Measurements from ENCODE around the gene FGD1.
"Not testable (repeated sequence)": the region's sequence is repeated elsewhere in the genome, so short reads cannot be mapped to it uniquely, and the experiment has no call there.

Gene FGD1

DNA sequence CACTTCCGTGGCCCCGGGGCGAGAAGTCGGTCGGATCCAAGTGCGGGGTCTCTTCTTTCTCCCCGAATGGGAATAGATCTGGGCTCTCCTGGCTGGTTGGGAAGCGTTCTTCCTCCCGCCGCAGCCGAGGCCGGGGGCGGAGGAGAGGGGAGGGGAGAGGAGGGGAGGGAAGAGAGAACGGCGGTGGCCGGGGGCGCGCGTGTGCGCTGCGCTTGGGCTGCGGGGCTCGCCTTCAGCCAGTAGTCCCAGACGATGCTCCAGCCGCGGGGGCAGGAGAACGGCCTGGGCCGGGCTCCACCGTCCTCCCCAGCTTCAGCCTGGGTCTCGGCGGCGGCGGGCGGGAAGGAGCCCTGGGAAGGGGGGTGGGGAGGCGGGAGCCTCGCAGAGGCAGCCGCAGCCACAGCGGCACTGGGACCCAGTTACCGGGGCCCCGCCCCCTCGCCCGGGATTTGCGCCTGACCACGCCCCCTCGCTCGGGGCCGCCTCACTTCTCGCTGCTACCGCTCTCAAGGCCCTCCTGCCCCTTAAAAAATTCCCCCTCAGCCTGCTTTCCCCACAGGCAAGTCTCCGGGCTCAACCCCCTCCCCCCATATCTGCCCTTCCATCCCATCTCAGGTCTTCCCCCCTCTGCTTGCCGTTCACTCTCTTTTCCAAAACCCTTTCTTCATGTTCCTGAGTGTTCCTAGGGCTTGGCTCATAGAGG, at the start of gene FGD1:
TSS of gene FGD1 (minus strand) at position 421 of the 703 bp plus-strand sequence. CDS start 802 bp downstream, outside the sequence.
- DNase-seq = peak; percentile 26 to 40

DNA sequence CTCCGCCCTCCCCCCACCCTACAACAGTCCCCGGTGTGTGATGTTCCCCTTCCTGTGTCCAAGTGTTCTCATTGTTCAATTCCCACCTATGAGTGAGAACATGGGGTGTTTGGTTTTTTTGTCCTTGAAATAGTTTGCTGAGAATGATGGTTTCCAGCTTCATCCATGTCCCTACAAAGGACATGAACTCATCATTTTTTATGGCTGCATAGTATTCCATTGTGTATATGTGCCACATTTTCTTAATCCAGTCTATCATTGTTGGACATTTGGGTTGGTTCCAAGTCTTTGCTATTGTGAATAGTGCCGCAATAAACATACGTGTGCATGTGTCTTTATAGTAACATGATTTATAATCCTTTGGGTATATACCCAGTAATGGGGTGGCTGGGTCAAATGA, 46.2 kb upstream of the FGD1 start:
- DNase-seq = not testable (repeated sequence)

DNA sequence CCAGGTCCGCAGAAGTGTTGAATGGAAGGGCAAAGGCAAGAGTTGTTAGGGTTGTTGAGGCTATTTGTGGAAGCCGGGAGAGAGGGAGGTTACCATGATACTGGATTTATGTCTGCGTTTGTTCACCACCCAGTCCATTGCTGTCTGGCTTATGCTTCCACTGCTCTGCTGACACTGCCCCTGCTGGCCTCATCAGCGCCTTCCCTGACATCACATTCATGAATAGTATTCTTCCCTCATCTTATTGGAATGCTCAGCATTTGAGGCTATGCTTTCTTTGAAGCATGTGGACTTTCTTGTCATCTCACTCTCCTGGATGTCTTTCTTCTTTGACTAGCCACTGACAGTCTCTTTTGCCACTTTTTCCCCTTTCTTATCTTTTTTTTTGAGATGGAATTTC, 44.3 kb upstream of the FGD1 start:
- DNase-seq = no peak

DNA sequence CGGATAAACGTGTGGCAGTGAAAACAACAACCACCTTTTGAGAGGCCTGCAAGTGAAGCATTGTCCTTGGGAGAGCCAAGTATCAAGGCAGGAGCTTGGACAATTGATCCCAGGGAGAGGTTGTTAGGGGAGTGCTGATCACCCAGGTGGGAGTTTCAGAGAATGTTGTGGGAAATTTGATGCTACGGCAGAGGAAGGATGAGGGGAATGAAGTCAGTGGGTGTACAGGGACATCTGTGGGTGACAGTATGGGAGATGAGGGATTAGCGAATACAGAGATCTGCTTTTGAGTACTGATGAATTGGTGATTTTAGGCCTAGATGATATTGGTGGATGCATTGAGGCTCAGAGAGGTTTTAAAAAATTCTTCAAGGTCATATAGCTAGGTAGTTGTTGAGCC, 38.2 kb upstream of the FGD1 start:
- DNase-seq = no peak

DNA sequence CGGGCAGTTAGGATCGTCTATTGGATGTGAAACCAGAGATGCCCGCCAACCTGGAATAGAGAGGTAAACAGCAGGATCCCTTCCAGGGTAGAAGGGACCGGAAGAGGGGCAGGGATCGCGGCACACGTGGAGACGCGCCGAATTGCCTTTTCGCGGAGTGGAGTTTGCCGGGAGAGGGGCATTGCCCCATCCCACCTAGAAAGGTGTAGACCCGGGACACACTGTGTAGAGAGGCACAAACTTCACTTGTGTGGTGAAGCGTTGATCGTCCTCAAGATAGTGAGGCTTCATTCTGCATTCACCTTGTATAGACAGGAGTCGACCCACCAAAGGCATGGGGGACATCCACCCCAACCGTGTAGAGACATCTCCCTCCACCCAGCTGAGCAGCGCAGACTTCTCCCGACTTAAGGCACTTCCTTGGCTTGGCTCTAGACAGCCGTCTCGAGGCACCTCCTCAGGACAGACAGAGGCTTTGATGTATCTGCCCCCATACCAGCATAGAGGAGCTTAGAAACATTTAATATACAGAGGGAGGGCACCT, 34.4 kb upstream of the FGD1 start:
- no peak for DNase-seq

GRCh38 chrX:54529552-54530356, 33.7 kb upstream of the FGD1 start, which contains the start of gene GNL3L:
TSS of gene GNL3L (plus strand) at chrX:54530219. CDS start at chrX:54532567, 2,348 bp downstream.
- DNase-seq = peak; percentile 71 to 83

GRCh38 chrX:54529151-54529550, 33.1 kb upstream of the FGD1 start:
- no peak for DNase-seq

- DNase-seq = no peak
These were observed 13.4 kb upstream of the FGD1 start for GRCh38 chrX:54509400-54509799.

DNA sequence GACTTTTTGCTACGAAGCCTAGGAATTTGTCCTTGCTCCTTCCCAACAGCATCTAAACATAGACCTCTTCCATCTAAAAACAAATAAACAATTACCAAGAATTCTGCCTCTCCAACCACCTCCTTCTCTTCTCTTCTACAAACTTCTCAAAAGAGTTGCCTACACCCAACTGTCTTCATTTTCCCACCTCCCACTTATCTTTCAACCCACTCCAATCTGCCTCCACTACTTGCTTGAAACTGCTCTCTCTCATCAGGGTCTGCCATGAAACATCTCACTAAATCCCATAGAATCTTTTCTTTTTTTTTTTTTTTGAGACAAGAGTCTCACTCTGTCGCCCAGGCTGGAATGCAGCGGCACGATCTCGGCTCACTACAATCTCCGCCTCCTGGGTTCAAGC, 902 bp upstream of the FGD1 start:
- no peak for DNase-seq

GRCh38 chrX:54496517-54496852, 451 bp upstream of the FGD1 start:
- no peak for DNase-seq

- DNase-seq = peak in 1 of 2 experiments; percentile 0
These were observed 833 bp downstream of the FGD1 start for GRCh38 chrX:54494989-54495813.

- no peak for DNase-seq
These were observed 1.7 kb downstream of the FGD1 start for GRCh38 chrX:54494166-54494988.

DNA sequence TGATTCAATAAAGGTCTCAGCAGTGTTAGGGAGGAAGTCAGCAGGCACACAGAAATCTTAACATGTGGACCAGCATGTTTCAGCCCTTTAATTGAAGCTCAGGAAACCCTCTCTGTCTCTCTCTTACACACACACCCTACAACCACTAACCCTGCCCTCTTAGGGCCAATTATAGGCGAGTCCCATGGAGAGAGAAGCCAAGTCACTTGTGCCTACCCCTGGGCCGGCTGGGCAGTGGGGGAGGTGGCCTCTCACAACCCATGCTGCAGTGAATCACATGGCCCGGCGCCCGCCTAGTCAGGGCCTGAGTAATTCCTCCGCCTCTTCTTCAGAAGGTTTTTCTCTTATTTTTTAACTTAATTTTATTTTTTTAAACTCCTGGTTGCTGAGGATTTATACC, 3.7 kb downstream of the FGD1 start:
- DNase-seq = no peak

DNA sequence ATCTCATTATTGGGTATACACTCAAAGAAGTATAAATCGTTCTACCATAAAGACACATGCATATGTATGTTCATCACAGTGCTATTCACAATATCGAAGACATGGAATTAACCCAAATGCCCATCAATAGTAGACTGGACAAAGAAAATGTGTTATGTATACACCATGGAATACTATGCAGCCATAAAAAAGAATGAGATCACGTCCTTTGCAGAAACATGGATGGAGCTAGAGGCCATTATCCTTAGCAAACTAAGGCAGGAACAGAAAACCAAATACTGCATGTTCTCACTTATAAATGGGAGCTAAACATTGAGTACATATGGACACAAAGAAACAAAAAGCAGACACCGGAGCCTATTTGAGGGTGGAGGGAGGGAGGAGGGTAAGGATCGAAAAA, 6.2 kb downstream of the FGD1 start:
- DNase-seq = not testable (repeated sequence)

DNA sequence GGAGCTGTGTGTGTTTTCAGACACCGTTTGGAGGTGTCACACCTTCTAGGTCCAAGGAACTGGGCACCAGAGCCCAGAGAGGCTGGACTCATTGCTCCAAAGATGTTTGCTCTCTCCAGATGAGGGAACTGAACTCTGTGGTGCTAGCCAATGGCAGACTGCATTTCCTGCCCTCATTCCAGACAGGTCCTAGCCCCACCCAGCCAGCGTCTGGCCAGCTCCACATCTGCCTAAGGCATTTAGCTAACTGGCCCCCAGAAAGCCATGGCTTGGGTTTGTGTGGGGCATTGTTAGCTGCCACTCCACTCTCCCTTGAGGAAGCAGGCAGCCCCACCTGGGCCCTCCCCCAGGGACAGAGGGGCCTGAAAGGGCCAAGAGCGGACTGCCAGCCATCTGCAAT, 11.4 kb downstream of the FGD1 start:
- DNase-seq = no peak

DNA sequence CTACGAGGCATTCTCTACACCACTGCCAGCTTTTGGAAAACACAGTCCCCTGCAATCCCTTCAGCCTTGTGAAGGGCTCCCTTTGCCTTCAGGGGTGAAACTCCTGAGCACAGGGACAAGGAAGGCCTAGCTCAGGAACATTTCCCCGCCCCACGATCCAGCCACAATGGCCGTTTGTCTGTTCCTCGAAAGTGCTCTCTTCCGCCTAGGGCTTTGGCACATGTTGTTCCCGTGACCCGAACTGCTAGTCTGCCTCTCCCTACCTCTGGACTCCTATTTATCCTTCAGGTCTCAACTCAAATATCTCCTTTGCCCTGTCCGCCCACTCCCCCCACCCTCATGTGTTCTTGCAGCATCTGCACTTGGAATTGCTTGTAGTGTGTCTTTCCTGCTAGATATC, 12.1 kb downstream of the FGD1 start:
- DNase-seq = no peak

DNA sequence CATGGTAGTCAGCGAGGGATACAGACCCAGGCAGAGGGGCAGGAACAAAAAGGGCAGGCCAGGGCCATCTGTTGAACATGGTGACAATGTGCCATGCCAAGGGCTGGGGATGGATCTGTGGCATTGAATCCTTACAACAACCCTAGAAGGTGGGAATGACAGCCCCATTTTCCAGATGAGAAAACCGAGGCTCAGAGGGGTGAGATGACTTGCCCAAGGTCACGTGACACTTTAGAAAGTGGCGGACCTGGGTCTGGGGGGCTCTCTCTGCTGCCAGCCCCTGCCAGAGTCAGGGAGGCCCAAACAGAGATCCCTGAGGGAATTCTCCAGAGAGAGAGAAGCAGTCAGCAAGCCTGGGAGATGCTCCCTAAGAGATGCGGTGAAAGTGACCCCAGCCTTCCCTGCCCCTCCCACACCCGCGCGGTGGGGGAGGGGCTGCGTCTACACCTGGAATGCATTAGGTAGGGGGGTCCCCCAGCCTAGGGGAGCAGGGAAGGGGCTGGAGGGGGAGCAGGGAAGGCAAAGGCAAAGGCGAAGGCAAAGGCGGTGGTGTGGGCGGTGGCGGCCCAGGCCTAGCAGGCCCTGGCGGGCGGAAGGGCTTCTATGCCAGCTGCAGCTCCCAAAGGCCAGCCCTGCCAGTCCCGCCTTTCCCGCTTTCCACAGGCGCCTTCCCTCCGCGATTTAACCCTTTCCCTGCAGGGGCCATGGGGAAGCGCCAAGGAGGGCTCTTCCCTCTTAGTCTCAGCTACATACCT, 13.0 kb downstream of the FGD1 start:
- DNase-seq = no peak

- no peak for DNase-seq
These were observed 16.6 kb downstream of the FGD1 start for GRCh38 chrX:54479136-54480111.

DNA sequence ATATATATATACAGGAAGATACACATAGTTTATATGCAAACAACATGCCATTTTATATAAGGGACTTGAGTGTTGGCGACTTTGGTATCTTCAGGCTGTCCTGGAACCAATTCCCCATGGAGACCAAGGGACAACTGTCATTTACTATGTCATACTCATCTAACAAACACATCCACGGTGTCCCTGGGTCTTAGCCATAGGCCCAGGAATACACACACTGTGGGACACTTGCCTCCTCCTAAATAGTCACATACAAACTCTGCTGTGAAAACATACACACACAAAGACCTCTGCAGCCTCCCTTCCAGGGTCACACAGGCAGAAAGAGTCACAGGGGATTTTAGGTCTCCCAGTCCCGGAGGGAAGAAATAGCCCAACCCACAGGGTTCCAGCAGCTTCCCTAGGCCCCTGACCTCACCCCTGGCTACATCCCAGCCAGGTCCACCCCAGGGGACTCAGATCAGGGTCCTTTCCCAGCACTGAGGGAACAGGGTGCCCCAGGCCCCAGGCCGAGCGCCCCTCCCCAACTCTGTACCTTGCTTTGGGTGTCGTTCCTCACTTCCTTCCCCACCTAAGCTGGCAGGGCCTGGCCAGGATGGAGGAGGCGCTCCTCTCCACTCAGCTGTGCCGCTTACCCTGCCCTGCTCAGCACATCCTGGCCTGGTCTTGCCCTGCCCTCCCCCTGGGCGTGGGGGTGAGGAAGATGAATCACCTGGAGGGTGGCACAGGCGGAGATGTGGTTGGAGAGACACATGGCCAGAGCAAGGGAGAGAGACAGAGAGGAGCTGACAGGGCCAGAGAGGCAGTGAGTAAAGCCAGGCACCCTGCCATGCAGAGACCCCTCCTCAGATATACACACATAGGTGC, 21.8 kb downstream of the FGD1 start:
- DNase-seq = no peak
